Immature natural killer cell (primary cell): ENCODE results near the gene RNU1-4. TPM values are rescaled to one million over a fixed set of nuclear protein-coding genes. Genes with fewer than 3 reads are reported as not detected.
"Not testable (repeated sequence)": the region's sequence is repeated elsewhere in the genome, so short reads cannot be mapped to it uniquely, and the experiment has no call there.

Experiments
- DNase-seq, 3 donors: peaks; one replicate each; pipeline ENCODE4 v3.0.0; 2022; ENCODE audit warnings: mixed read lengths in 1 of 3
- H3K27ac Mint-ChIP-seq, 6 donors: one replicate each; pipeline ENCODE4 v1.8.0; 2020; ENCODE audit warnings: mixed read lengths in 6 of 6, mild to moderate bottlenecking in 5 of 6, inconsistent platforms in 4 of 6, moderate library complexity in 3 of 6
- H3K27me3 Mint-ChIP-seq, 3 donors: one replicate each; pipeline ENCODE4 v1.8.0; 2020 to 2021; ENCODE audit warnings: low read depth in 3 of 3, mild to moderate bottlenecking in 3 of 3, mixed read lengths in 3 of 3, moderate library complexity in 3 of 3, inconsistent platforms in 1 of 3
- H3K36me3 Mint-ChIP-seq, 3 donors: one replicate each; pipeline ENCODE4 v1.8.0; 2020; ENCODE audit warnings: mixed read lengths in 3 of 3, inconsistent platforms in 2 of 3, mild to moderate bottlenecking in 2 of 3
- H3K4me1 Mint-ChIP-seq, 2 donors: one replicate each; pipeline ENCODE4 v1.8.0; 2020; ENCODE audit warnings: inconsistent platforms in 2 of 2, mild to moderate bottlenecking in 2 of 2, mixed read lengths in 2 of 2, moderate library complexity in 1 of 2
- H3K4me3 Mint-ChIP-seq, 5 donors: one replicate each; pipeline ENCODE4 v1.8.0; 2020; ENCODE audit warnings: mild to moderate bottlenecking in 5 of 5, mixed read lengths in 5 of 5, inconsistent platforms in 3 of 5, moderate library complexity in 3 of 5
- H3K9me3 Mint-ChIP-seq, 6 donors: one replicate each; pipeline ENCODE4 v1.8.0; 2020; ENCODE audit warnings: mild to moderate bottlenecking in 6 of 6, mixed read lengths in 6 of 6, inconsistent platforms in 4 of 6, moderate library complexity in 3 of 6
- polyA plus RNA-seq, 3 donors: library from polyadenylated mRNA; unstranded; fragments of 300-500 nt; fragmentation: Illumina TruSeq; gene quantifications; one replicate each; pipeline ENCODE4 v1.2.3, GENCODE V29; 2021

RNU1-4 gene
- polyA plus RNA-seq: 10 to 100 TPM in 1 of 3 donors, not detected in 2; 28.1 TPM

GRCh38 chr1:16740047-16740964 lies at the start of gene RNU1-4:
RNU1-4 (plus strand) TSS chr1:16740516.
- not testable (repeated sequence) for H3K27me3 Mint-ChIP-seq, DNase-seq, H3K4me1 Mint-ChIP-seq, H3K36me3 Mint-ChIP-seq, H3K4me3 Mint-ChIP-seq, H3K9me3 Mint-ChIP-seq, H3K27ac Mint-ChIP-seq

DNA sequence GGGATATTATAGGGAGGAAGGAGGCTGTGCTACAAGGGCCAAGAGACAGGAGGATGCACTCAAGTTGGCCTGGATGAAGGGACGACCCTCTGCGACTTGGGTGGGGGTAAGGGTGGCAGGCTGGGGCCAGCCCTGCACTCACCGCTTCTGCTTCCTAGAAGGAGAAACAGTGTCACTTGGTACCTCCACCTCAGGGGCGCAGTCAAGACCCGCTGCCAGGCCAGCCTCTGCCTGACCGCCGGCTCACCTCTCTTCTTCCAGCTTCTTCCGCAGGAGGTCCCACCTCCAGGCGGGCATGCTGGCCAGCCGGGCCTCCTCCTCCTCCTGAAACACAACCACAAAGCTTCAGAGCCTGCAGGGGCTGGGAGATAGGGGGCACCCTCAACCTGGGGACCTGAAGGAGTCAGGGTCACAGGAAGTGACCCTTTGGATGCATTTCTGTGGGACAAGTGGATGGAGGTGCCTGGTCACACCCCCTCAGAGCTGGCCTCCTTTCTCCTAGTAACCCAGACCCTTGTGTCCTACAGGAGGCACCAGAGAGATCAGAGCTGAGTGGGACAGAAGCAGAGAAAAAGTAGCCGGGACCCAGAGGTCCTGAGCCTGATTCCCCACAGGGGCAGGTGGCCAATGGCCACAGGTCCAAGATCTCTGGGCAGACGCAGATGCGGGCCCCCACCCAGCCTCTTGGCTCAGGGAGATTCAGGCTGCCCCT lies 49.2 kb upstream of the RNU1-4 start:
- H3K9me3 Mint-ChIP-seq, H3K27ac Mint-ChIP-seq, H3K4me3 Mint-ChIP-seq, H3K27me3 Mint-ChIP-seq, H3K4me1 Mint-ChIP-seq, H3K36me3 Mint-ChIP-seq, DNase-seq: not testable (repeated sequence)

DNA sequence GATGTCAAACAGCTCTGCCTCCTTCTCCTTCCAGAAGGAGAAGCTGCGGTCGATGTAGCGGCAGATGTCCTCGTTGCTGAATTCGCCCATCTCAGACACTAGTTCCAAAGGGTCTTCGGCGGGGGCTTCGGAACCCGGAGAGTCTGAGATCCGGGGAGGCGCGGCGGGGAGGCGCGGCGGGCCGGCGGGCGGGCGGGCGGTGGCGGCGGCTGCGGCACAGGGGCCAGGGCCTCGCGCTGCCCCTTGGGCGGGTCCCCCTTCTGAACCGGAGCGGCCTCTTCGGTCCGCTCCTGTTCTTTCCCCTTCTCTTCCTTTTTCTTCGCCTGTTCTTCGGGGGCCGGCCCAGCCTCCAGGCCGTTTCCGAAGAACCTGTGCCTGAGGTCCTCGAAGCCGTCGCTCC lies 48.0 kb upstream of the RNU1-4 start:
- H3K27me3 Mint-ChIP-seq, H3K27ac Mint-ChIP-seq, H3K4me3 Mint-ChIP-seq, H3K4me1 Mint-ChIP-seq, H3K36me3 Mint-ChIP-seq, DNase-seq, H3K9me3 Mint-ChIP-seq: not testable (repeated sequence)

DNA sequence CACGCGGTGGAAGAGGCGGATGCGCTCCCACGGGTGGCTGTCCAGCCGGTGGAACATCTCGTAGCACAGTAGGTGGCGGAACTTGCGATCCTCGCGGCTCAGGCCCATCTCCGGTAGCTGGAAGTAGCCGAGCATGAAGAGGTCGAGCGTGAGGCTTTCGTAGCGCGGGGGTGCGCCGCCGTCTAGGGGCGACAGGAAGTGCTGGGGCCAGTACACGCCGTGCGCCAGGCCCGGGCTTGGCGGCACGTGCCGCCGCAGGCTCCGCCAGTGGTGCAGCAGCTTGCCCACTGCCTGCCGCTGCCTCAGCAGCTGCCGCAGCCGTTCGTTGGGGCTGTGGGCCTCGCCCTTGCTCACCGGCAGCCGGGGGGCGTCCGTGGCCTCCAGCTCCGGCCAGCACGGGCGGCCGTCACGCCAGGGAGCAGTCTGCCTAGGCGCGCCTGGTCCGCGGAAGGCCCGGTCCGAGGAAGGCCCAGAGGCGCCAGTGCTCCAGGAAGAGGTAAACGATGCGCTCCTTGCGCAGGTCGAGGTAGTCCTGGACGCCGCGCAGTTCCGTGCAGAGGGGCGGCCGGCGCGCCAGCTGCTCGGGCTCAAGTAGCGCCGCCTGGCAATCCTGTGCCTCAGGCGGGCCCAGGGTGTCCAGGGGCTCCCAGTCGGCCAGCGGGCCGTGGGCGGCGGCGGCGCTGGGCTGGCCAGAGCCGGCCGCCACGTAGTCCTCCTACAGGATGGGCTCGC lies 47.4 kb upstream of the RNU1-4 start:
- H3K9me3 Mint-ChIP-seq, H3K27me3 Mint-ChIP-seq, DNase-seq, H3K27ac Mint-ChIP-seq, H3K4me3 Mint-ChIP-seq, H3K4me1 Mint-ChIP-seq, H3K36me3 Mint-ChIP-seq: not testable (repeated sequence)

DNA sequence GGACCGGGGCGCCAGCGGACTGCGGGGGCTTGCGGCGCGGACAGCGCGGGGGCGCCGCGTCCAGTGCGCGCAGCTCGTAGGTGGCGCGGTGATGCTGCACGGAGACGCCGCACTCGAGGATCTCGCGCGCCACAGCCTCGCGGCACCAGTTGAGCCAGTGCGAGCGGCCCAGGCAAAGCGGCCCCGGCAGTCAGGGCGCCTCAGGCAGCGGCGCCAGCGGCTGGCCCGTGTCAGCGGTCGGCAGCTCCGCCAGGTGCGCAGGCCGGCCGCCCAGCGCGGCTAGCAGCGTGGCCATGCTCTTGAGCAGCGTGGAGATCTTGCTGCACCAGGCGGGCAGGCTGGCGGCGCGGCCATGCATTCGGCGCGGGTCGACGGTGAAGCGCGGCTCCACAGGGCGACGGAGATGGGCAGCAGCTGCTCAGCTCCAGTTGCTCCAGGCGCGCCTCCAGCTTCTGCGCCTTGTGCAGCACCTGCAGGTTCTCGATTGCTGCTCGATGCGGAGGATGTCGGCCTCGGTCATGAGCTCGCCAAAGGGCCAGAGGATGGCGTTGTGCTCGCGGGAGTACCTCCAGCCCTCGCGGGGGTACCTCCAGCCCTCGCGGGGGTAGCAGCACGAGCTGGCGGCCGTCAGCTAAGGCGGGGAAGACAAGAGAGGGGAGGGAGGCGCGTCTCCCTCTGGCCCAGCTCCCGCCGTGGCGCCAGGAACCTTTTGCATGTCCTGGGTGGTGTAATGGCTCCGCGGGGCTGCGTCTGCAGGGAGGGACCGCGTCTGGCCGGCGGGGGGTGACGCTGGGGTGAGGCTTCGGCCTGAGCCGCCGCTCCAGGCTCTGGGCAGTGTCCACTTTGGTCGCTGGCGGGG lies 46.6 kb upstream of the RNU1-4 start:
- not testable (repeated sequence) for H3K9me3 Mint-ChIP-seq, H3K27me3 Mint-ChIP-seq, H3K27ac Mint-ChIP-seq, H3K4me1 Mint-ChIP-seq, DNase-seq, H3K36me3 Mint-ChIP-seq, H3K4me3 Mint-ChIP-seq

DNA sequence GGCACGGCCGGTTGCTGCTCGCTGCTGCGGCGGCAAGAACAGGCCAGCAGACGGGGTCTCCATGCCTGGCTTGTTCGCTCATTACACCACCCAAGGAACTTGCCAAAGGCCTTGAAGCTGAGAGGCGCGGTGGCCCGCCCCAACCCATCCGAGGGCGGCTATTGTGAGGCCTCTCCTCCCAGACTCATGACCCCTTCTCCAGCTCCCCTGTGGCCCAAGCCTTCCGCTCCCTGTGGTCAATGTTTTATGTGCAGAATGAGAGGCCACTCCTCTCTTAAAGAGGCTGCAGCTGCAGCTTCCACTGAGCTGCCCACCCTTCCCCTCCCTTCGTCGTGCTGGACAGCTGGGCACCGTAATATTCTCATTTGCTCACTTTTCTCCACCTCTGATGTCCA lies 46.0 kb upstream of the RNU1-4 start:
- not testable (repeated sequence) for H3K27me3 Mint-ChIP-seq, H3K36me3 Mint-ChIP-seq, H3K4me3 Mint-ChIP-seq, H3K4me1 Mint-ChIP-seq, DNase-seq, H3K27ac Mint-ChIP-seq, H3K9me3 Mint-ChIP-seq

DNA sequence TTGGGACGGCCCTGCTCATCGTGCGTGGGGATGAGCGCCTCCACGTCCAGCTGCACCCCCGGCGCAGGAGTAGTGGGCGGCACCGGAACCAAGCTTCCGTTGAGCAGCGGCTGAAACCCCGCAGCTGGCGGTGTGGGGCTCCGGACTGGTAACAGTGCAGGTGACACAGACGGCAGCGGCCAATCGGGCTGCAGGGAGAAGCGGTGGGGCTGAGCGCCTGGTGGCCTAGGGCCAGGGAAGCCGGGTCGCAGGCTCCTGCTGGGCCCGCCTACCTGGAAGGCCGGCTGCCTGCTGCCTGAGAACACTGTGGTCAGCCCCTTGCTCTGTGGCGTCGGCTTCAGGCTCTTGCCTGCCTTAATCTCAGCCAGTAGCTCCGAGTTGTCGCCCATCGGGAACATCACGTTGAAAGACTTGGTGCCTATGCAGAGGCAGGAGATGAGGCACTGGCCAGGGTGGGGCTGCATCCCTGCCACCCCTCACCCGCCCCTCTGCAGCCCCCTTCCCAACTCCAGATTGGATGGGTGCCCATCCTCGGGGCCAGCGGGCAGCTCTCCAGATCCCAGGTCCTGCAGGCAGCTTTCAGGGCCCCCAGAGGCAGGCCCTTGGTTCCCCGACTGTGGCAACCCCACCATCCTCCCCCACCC lies 43.7 kb upstream of the RNU1-4 start:
- not testable (repeated sequence) for H3K27ac Mint-ChIP-seq, H3K27me3 Mint-ChIP-seq, DNase-seq, H3K4me1 Mint-ChIP-seq, H3K4me3 Mint-ChIP-seq, H3K9me3 Mint-ChIP-seq, H3K36me3 Mint-ChIP-seq

GRCh38 chr1:16697152-16697551 lies 43.2 kb upstream of the RNU1-4 start:
- H3K27me3 Mint-ChIP-seq, H3K4me1 Mint-ChIP-seq, H3K4me3 Mint-ChIP-seq, DNase-seq, H3K36me3 Mint-ChIP-seq, H3K9me3 Mint-ChIP-seq, H3K27ac Mint-ChIP-seq: not testable (repeated sequence)

DNA sequence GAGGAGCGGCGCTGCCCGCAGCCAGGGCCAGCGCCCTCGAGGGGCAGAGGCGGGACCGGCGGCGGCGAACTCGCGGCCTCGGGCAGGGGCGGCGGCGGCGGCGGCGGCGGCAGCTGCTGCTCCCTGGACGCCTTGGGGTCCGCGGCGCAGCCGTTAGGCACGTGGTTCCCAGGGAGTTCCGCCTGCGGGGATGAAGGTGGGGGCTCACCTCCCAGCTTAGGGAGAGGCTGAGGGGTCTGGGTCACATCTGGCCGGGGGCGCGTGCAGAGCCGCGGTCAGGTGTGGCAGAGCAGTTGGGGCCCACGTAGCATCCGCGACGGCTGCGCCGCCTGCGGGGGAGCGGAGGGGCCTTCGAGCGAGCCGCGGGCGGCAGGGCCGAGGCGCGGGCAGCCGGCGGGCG lies 40.9 kb upstream of the RNU1-4 start:
- DNase-seq, H3K27me3 Mint-ChIP-seq, H3K4me1 Mint-ChIP-seq, H3K4me3 Mint-ChIP-seq, H3K36me3 Mint-ChIP-seq, H3K27ac Mint-ChIP-seq, H3K9me3 Mint-ChIP-seq: not testable (repeated sequence)

DNA sequence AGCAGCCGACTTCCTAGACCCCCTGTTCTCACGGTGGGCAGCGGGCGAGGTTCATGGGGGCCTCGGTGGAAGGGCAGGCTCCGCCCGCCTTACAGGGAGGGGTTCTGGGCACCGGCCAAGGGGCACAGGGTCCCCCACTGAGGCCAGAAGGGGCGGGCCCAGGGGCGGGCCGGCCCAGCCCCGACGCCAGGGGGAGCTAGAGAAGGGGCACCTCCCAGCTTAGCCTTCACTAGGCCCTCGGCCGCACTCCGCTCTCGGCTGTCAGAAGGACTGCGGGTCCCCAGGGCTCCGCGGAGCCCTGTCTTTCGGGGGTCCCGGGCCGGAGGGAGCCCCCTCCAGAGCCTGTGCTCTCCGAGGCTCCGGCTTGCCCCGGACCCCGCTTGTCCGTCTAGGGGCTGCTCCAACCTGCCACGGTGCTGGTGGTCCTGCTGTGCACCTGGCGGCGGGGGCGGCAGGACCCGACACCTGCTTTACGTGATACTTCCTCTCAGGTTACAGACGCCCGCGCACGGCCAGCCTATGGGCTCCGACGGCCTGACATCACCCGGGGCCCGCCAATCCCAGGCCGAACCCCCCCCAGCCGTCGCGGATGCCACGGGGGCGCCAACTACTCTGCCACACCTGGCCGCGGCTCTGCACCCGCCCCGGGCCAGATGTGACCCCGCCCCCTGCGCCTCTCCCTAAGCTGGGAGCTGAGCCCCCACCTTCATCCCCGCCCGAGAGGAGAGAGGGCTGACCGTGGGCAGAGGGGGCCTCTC lies 40.0 kb upstream of the RNU1-4 start:
- H3K4me3 Mint-ChIP-seq, DNase-seq, H3K27me3 Mint-ChIP-seq: not testable (repeated sequence)

GRCh38 chr1:16701189-16701588 lies 39.1 kb upstream of the RNU1-4 start:
- not testable (repeated sequence) for H3K4me1 Mint-ChIP-seq, H3K9me3 Mint-ChIP-seq, H3K36me3 Mint-ChIP-seq

More for the DNA sequence above, 40.0 kb upstream of the RNU1-4 start:
- H3K27ac Mint-ChIP-seq, H3K4me1 Mint-ChIP-seq, H3K36me3 Mint-ChIP-seq, H3K9me3 Mint-ChIP-seq: not testable (repeated sequence)

DNA sequence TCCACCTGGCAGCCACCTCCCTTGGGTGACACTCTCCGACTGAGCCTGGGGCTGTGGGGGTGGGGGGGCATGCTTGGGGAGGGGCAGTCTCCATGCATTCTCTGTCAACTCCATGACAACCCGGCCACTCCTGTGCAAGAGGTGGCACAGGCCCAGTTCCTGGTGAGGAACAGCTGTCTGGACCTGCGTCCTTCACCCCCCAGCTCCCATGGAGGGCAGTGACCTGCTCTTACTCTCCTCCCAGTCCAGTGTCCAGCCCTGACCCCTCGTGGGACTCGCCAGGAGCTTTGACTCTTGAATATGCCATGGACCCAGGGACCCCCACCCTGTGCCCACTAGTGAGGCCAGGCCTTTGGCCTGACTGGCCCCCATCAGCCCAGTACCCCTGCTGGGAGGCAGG lies 38.0 kb upstream of the RNU1-4 start:
- H3K4me1 Mint-ChIP-seq, H3K27me3 Mint-ChIP-seq, DNase-seq, H3K27ac Mint-ChIP-seq, H3K9me3 Mint-ChIP-seq, H3K36me3 Mint-ChIP-seq: not testable (repeated sequence)
- peak overlapping the region in 1 of 5 donors; percentile 18 for H3K4me3 Mint-ChIP-seq

More at GRCh38 chr1:16701189-16701588, 39.1 kb upstream of the RNU1-4 start:
- H3K27ac Mint-ChIP-seq, DNase-seq, H3K27me3 Mint-ChIP-seq, H3K4me3 Mint-ChIP-seq: not testable (repeated sequence)

DNA sequence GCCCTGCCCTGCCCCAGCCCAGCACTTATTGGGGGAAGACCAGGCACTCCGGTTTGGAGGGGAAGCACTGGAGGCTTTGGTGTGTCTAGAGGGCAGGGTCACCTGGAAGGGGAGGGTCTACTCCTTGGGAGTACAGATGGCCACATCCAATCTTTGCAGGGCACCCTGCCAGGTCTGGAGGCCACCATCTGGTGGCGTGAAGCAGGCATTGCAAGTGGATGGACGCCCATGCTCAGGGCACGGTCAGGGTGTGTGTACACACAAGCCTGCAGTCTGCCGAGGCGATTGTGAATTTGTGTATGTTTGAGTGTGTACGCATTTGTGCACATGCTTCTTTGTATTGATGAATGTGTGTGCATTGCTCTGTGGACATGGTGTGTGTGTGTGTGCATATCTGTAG lies 37.2 kb upstream of the RNU1-4 start:
- not testable (repeated sequence) for H3K27me3 Mint-ChIP-seq, H3K9me3 Mint-ChIP-seq, DNase-seq, H3K27ac Mint-ChIP-seq, H3K4me1 Mint-ChIP-seq, H3K36me3 Mint-ChIP-seq, H3K4me3 Mint-ChIP-seq
